ENCODE results near the gene KLHDC3.

- no peak for TF ChIP-seq SPI1 (IDR thresholded peaks at IDR 0.05; ENCODE audit: low read depth, low read length)
- no peak for TF ChIP-seq POLR2A (IDR thresholded peaks at IDR 0.05; ENCODE audit: low read depth, low read length)
- no peak for TF ChIP-seq POLR2AphosphoS5 (IDR thresholded peaks at IDR 0.05; ENCODE audit: low read depth, low read length)
- TF ChIP-seq TAF1 (IDR thresholded peaks at IDR 0.05; ENCODE audit: low read depth, low read length): no peak
- TF ChIP-seq PAX5 (IDR thresholded peaks at IDR 0.05; ENCODE audit: insufficient read depth, low read length, severe bottlenecking): no peak
Measured at GRCh38 chr6:43043310-43043709, 29.3 kb downstream of the KLHDC3 start.

Measured in GM12891 (cell line).